Vagina (tissue), 2 donors: ENCODE data around the gene SPON2. TPM values are rescaled to one million over a fixed set of nuclear protein-coding genes. Genes with fewer than 3 reads are reported as not detected.

Experiments used
- DNase-seq, 2 donors: peaks; one replicate each; pipeline ENCODE4 v3.0.0-alpha.2; 2017; ENCODE audit errors: extremely low spot score in 2 of 2
- H3K27ac ChIP-seq: fragments of 200-600 bp; sonication (generic); one replicate; pipeline ENCODE4 v1.5.1; 2019
- H3K27me3 ChIP-seq: fragments of 200-600 bp; sonication (generic); one replicate; pipeline ENCODE4 v1.5.1; 2019
- H3K36me3 ChIP-seq, 2 donors: fragments of 200-600 bp; sonication (generic); one replicate each; pipeline ENCODE4 v1.5.1; 2017 to 2019
- H3K4me1 ChIP-seq: fragments of 200-600 bp; sonication (generic); one replicate; pipeline ENCODE4 v1.5.1; 2019
- H3K4me3 ChIP-seq, 2 donors: fragments of 200-600 bp; sonication (generic); 1 replicate in 1 of 2; 2 replicates in 1 of 2; pipeline ENCODE4 v1.5.1; 2016 to 2019
- H3K9me3 ChIP-seq: fragments of 200-600 bp; sonication (generic); one replicate; pipeline ENCODE4 v1.5.1; 2019
- POLR2A ChIP-seq, 2 donors: fragments of 450-650 bp; IDR thresholded peaks; one replicate each; pipeline ENCODE4 v1.6.1; 2017; ENCODE audit warnings: antibody characterized with exemption in 2 of 2, mild to moderate bottlenecking in 2 of 2, moderate library complexity in 2 of 2
- POLR2AphosphoS5 ChIP-seq, 2 donors: sonication (generic); formaldehyde crosslinking; IDR thresholded peaks; one replicate each; pipeline ENCODE4 v1.9.0; 2017; ENCODE audit warnings: antibody characterized with exemption in 2 of 2, mild to moderate bottlenecking in 2 of 2, low read depth in 1 of 2; ENCODE audit not compliant: insufficient read depth in 1 of 2
- intact Hi-C: fragments of 100-400 bp; cut with DNase I; formaldehyde crosslinking; loops from one replicate; pipeline ENCODE4 v1.15.1; 2023
- total RNA-seq: library from RNA; depleted of rRNA; stranded (reverse); fragments of >200 nt; gene quantifications from one replicate; pipeline ENCODE4 v1.2.3, GENCODE V29; 2016
- TF ChIP-seq, protein P1 (sequence below), 3 experiments: fragments of 450-650 bp in 2 of 3; fragments of 200-600 bp in 1 of 3; sonication (generic) in 1 of 3; IDR thresholded peaks; one replicate each; pipeline ENCODE4 v1.5.1; 2017 to 2019; ENCODE audit warnings: antibody characterized with exemption in 3 of 3, mild to moderate bottlenecking in 2 of 3, moderate library complexity in 2 of 3

SPON2 gene
- total RNA-seq, 1 donor from 2014 or later: 72.2 TPM

DNA sequence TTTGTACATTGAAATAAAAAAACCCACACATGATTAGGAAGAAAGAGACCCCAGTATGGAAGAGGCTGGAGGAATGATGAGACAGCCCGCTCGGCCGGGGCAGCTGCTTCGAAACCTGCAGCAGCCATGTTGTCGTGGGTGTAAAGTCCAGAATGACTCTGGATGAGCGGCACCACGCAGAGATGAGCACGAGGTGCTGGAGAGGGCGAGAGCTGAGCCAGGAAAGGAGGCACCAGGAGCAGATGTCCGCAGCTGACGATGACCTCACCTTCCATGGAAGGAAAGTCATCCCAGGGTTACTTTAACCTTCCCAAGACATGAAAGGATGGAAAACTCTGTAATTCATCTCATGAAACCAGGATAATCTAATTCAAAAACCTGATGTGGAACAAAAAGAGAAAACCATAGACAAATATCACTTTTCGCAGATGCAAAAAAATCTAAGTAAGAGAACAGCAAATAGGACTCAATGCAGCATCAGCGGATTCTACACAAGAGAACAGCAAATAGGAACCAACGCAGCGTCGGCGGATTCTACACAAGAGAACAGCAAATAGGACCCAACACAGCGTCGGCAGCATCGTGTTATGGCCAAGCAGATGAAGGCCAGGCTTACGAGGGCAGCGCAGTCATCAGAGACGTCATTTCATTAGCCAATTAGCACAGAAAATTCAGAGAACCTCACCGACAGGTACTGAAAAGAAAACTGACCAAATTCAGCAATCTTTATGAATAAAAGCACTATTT, 25.9 kb upstream of the SPON2 start:
- TF ChIP-seq POLR2AphosphoS5 (IDR thresholded peaks at IDR 0.05; ENCODE audit: insufficient read depth in 1 of 2, low read depth in 1 of 2) (peak in 1 of 2 donors; percentile 65), POLR2A (IDR thresholded peaks at IDR 0.05) (no peak)
- TF ChIP-seq, protein P1, sequence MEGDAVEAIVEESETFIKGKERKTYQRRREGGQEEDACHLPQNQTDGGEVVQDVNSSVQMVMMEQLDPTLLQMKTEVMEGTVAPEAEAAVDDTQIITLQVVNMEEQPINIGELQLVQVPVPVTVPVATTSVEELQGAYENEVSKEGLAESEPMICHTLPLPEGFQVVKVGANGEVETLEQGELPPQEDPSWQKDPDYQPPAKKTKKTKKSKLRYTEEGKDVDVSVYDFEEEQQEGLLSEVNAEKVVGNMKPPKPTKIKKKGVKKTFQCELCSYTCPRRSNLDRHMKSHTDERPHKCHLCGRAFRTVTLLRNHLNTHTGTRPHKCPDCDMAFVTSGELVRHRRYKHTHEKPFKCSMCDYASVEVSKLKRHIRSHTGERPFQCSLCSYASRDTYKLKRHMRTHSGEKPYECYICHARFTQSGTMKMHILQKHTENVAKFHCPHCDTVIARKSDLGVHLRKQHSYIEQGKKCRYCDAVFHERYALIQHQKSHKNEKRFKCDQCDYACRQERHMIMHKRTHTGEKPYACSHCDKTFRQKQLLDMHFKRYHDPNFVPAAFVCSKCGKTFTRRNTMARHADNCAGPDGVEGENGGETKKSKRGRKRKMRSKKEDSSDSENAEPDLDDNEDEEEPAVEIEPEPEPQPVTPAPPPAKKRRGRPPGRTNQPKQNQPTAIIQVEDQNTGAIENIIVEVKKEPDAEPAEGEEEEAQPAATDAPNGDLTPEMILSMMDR (IDR thresholded peaks at IDR 0.05): no peak
- Histone ChIP-seq H3K27me3 (no peaks in the 10 kb centered on the region), H3K4me1 (peaks cover 58% of the 10 kb centered on the region), H3K9me3 (no peaks in the 10 kb centered on the region), H3K4me3 (no peak overlapping the region), H3K27ac (peak overlapping the region; percentile 86), H3K36me3 (no peaks in the 10 kb centered on the region)
- intact Hi-C loops: no loop called here
- DNase-seq: peak in 1 of 2 donors; percentile 77

DNA sequence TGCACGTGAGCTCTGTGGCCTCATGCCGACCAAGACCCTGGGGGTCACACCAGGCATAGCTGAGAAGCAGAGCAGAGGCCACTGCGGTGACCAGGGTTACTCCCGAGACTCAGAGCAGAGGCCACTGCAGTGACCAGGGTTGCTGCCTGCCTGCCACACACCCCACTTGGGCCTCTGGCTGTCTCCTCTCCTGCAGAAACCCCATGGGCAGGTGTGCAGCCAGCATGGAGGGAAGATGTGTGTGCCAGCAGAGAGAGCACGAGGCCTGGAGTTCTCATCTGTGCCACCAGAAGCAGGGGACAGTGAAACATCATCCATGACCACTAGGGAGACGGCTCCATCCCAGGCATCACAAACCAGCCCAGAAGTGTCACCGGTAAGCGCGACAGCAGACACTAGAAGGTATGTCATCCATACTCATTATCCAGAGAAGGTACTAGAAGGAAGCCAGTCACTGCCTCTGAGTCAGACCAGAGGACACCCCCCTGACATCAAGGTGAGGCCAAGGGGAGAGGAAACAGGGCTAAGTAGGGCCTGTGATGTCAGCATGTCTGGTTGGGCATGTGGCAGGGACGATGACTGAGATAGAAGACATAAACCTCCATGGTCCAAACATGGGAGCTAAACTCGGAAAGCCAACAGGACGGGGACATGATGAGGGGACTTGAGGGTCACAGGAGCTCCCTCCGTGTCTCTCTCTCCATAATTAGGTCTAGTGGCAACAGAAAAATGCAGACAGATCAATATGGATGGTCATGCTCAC, 24.2 kb upstream of the SPON2 start:
- TF ChIP-seq POLR2A (IDR thresholded peaks at IDR 0.05): no peak
- TF ChIP-seq, protein P1 (IDR thresholded peaks at IDR 0.05): no peak
- TF ChIP-seq POLR2AphosphoS5 (IDR thresholded peaks at IDR 0.05; ENCODE audit: insufficient read depth in 1 of 2, low read depth in 1 of 2): no peak
- intact Hi-C loops: no loop called here
- Histone ChIP-seq H3K27ac (peak overlapping the region; percentile 98), H3K4me1 (peaks cover 59% of the 10 kb centered on the region), H3K4me3 (no peak overlapping the region), H3K36me3 (no peaks in the 10 kb centered on the region), H3K27me3 (no peaks in the 10 kb centered on the region), H3K9me3 (no peaks in the 10 kb centered on the region)
- peak; percentile 85 to 94 for DNase-seq

DNA sequence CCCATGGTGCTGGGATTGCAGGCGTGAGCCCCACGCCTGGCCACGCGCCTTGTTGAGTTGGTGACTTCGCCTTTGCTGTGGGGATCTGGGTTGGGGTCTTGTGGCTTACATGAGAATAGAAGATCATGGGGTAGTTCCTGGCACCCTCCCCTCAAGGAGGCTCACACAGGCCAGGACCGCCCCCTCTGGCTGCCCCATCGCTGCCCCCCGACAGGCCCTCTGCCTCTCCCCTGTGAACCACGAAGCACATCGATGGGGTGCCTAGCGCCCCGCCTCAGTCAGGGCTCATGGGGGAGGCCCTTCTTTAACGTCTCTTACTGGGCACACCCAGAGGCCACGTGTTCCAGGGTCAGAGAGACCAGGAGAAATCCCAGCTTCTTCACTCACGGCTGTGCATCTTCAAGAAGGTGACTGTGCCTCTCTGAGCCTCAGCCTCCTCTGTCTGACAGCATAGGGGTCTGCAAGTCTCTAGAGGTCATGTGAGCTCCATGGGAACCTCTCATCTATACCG, 23.6 kb upstream of the SPON2 start:
- H3K36me3 ChIP-seq: no peaks in the 10 kb centered on the region
- H3K27ac ChIP-seq: peak overlapping the region; percentile 98
- intact Hi-C loops: no loop called here
- DNase-seq: peak in 1 of 2 donors; percentile 85
- no peaks in the 10 kb centered on the region for H3K9me3 ChIP-seq
- H3K27me3 ChIP-seq: no peaks in the 10 kb centered on the region
- H3K4me1 ChIP-seq: peaks cover 59% of the 10 kb centered on the region
- TF ChIP-seq POLR2AphosphoS5 (IDR thresholded peaks at IDR 0.05; ENCODE audit: insufficient read depth in 1 of 2, low read depth in 1 of 2): no peak
- no peak overlapping the region for H3K4me3 ChIP-seq

DNA sequence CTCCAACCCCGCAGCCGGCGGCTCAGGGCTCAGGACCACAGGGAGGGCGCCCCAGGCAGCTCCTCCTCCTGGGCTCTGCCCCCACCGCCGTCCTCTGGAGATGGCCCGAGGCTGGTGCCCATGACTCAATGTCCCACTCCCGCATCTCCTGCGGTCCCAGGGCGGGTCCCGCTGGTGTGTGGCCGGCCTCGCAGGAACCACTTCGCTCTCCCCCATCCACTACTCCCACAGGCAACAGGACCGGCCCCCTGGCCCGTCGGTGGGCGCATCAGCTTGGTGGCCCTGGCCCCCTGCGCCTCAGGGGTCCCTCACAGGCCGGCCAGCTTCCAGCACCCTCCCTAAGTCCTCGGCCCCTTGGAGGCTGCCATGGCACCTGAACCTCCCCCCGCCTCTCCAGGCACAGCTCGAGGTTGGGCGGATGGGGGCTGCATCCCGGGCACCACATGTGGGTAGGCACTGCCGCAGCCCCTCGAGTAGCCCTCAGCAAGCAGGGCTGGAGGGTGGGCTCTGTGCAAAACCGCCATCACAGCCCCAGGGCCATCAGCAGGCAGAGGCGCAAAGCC, 22.8 kb upstream of the SPON2 start:
- DNase-seq: peak in 1 of 2 donors; percentile 85
- TF ChIP-seq POLR2A (IDR thresholded peaks at IDR 0.05): no peak
- peak overlapping the region in 1 of 2 donors; percentile 35 for H3K4me3 ChIP-seq

DNA sequence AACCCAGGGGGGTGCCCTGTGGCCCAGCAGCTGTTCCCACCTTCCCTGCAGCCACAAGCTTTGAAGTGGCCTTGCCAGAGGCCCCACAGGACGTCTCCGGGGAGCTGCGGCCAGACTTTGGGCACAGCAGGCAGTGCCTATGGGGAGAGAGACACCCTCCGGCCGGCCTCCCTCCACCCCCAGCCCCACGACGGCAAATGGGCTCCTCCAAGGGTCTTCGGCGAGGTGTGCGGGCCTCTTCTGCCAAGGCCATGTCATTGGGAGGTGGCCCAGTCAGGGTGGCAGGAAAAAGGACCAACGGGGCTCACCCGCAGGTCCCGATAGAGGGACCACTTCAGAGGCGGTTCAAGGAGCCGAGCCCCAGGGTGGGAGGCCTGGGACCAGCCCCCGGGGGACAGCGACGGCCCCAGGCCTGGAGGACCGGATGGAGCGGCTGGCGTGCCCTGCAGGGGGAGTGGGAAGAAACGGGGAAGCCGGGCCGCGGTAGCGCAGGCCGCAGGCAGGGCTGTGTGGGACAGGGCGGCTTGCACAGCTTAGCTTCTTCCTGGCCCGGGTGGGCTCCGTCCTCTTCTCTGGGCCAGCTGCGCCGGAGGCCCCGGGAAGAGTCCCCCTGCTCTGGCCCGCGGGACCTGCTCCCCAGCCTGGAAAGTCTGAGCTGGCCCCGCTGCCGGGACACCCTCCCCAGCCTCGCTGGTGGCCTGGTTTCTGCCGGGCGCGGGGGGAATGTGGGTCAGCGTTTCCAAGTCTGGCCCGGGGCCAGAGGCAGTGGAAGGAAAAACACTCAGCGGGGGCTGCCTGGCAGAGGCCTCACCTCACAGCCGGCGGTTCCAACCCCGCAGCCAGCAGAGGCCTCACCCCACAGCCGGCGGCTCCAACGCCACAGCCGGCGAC, 21.9 kb upstream of the SPON2 start:
- DNase-seq: peak; percentile 72 to 85
- intact Hi-C loops: no loop called here
- Histone ChIP-seq H3K4me1 (peaks cover 46% of the 10 kb centered on the region), H3K4me3 (peak overlapping the region; percentile 4 to 35), H3K36me3 (no peaks in the 10 kb centered on the region), H3K9me3 (no peaks in the 10 kb centered on the region), H3K27me3 (no peaks in the 10 kb centered on the region), H3K27ac (peak overlapping the region; percentile 98)
- TF ChIP-seq POLR2A (IDR thresholded peaks at IDR 0.05) (no peak), POLR2AphosphoS5 (IDR thresholded peaks at IDR 0.05; ENCODE audit: insufficient read depth in 1 of 2, low read depth in 1 of 2) (peak in 1 of 2 donors; percentile 71)
- TF ChIP-seq, protein P1 (IDR thresholded peaks at IDR 0.05): no peak

More for the DNA sequence above, 22.8 kb upstream of the SPON2 start:
- no peaks in the 10 kb centered on the region for H3K9me3 ChIP-seq
- no peaks in the 10 kb centered on the region for H3K36me3 ChIP-seq
- intact Hi-C loops: no loop called here
- peaks cover 51% of the 10 kb centered on the region for H3K4me1 ChIP-seq
- no peaks in the 10 kb centered on the region for H3K27me3 ChIP-seq
- H3K27ac ChIP-seq: peak overlapping the region; percentile 98
